HG02943 (cell line): ENCODE measurements around the gene UBE2E2.

Experiments
- ATAC-seq: cut with Tn5 transposase; IDR thresholded peaks from one replicate; pipeline ENCODE4 v1.9.1; 2021; ENCODE audit warnings: mild to moderate bottlenecking, low read depth, moderate library complexity; ENCODE audit not compliant: unreplicated experiment

Gene UBE2E2

GRCh38 chr3:23553353-23553752, 350.2 kb downstream of the UBE2E2 start:
- no peak for ATAC-seq

- no peak for ATAC-seq
Measured at GRCh38 chr3:23565041-23565775, 362.1 kb downstream of the UBE2E2 start.

GRCh38 chr3:23566499-23566898, 363.4 kb downstream of the UBE2E2 start:
- ATAC-seq, result no peak

GRCh38 chr3:23567917-23568316, 364.8 kb downstream of the UBE2E2 start:
- no peak for ATAC-seq

GRCh38 chr3:23573827-23574226, 370.7 kb downstream of the UBE2E2 start:
- no peak for ATAC-seq

GRCh38 chr3:23574822-23575315, 371.7 kb downstream of the UBE2E2 start:
- ATAC-seq, result no peak

GRCh38 chr3:23575697-23576096, 372.6 kb downstream of the UBE2E2 start:
- ATAC-seq, result no peak

- no peak for ATAC-seq
Measured at GRCh38 chr3:23576379-23576959, 373.3 kb downstream of the UBE2E2 start.

- ATAC-seq, result no peak
Measured at GRCh38 chr3:23580096-23580713, 377.1 kb downstream of the UBE2E2 start.

- ATAC-seq, result no peak
Measured at GRCh38 chr3:23583980-23584740, 381.0 kb downstream of the UBE2E2 start.

GRCh38 chr3:23587513-23587912, 384.4 kb downstream of the UBE2E2 start:
- no peak for ATAC-seq

- ATAC-seq, result no peak
Measured at GRCh38 chr3:23588547-23588946, 385.4 kb downstream of the UBE2E2 start.

GRCh38 chr3:23589602-23590001, 386.5 kb downstream of the UBE2E2 start:
- no peak for ATAC-seq

- ATAC-seq, result peak; percentile 64
Measured at GRCh38 chr3:23590424-23591273, 387.5 kb downstream of the UBE2E2 start.

- no peak for ATAC-seq
Measured at GRCh38 chr3:23591374-23591773, 388.2 kb downstream of the UBE2E2 start.

- ATAC-seq, result peak; percentile 68
Measured at GRCh38 chr3:23592961-23593931, 390.1 kb downstream of the UBE2E2 start.

- ATAC-seq, result no peak
Measured at GRCh38 chr3:23594066-23594465, 390.9 kb downstream of the UBE2E2 start.

GRCh38 chr3:23594894-23595670, 392.0 kb downstream of the UBE2E2 start:
- ATAC-seq, result no peak
